HG02571 (cell line): Measurements from ENCODE around the gene SERPINB3.
"Not testable (repeated sequence)": the region's sequence is repeated elsewhere in the genome, so short reads cannot be mapped to it uniquely, and the experiment has no call there.

Experiments
- ATAC-seq: cut with Tn5 transposase; IDR thresholded peaks from one replicate; pipeline ENCODE4 v1.9.1; 2021; ENCODE audit warnings: mild to moderate bottlenecking, moderate library complexity; ENCODE audit not compliant: unreplicated experiment

SERPINB3 gene

GRCh38 chr18:63648241-63648640 is 13.5 kb downstream of the SERPINB3 start:
- no peak for ATAC-seq

- ATAC-seq: no peak
Measured at GRCh38 chr18:63646936-63647335, 14.8 kb downstream of the SERPINB3 start.

DNA sequence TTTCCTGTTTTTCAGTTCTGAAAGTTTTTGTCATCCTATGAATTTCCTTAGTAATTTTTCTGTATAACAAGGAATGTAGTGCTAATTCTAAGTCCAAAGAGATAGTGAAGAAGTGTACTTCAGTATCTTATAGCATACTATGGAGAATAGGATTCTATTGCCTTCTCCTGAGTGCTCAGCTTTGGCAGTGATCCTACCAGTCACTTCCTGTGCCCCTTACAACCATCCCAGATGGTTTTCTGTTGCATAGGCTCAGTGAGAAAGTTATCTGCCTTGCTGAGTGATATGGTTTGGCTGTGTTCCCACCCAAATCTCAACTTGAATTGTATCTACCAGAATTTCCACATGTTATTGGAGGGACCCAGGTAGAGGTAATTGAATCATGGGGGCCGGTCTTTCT is 17.0 kb downstream of the SERPINB3 start:
- ATAC-seq: not testable (repeated sequence)

- ATAC-seq: not testable (repeated sequence)
Measured at GRCh38 chr18:63644142-63644541, 17.6 kb downstream of the SERPINB3 start, which contains the start of gene SERPINB4. Gene SERPINB4, minus strand, starts transcription at chr18:63644256. Its CDS starts 679 bp downstream, at chr18:63643577.

DNA sequence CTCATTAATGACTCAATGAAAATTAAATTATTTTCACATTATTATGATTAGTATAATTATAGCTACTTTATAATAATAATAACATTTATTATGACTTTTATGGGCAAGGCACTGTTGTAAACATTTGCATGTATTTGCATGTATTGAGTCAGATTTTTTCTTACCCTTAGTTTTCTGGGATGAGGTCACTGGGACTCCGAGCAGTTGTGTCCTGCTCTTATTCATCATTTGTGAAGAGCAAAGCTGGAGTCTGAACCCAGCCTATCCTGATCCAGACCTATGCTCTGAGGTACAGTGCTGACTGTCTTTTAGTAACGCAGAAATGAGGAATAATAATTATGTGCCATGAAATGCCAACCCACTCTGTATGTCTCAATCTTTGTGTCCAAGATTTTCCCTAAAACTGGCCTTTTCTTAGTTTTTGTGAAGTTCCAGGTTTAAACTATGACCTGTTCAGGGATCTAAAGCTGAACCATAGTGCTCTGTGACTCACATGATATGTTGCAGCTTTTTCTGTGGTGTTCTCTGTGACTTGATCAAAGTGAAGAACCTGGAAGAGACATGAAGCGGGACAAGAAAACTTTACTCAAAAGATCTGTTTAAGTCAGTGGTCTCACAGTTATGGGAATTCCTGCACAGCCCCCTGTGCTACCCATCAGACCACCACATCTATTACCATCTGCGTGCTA is 18.9 kb downstream of the SERPINB3 start:
- not testable (repeated sequence) for ATAC-seq

GRCh38 chr18:63641157-63641680 is 20.5 kb downstream of the SERPINB3 start:
- not testable (repeated sequence) for ATAC-seq

DNA sequence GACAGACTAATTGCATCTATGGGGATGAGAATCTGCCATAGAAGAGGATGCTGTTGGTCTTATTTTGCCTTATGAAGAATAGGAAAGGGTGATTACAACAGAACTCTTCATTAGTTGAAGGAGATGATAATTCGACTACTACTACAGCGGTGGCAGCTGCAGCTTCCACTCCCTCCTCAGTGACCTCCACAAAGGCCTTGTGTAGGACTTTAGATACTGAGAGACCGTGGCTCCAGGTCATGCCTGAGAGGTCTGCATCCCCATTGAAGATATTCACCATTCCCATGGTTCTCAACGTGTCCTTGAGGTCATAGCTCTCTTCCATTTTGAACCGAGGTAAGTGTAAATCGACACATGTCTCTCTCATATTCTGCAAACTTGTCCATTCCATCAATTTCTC is 24.0 kb downstream of the SERPINB3 start:
- no peak for ATAC-seq

DNA sequence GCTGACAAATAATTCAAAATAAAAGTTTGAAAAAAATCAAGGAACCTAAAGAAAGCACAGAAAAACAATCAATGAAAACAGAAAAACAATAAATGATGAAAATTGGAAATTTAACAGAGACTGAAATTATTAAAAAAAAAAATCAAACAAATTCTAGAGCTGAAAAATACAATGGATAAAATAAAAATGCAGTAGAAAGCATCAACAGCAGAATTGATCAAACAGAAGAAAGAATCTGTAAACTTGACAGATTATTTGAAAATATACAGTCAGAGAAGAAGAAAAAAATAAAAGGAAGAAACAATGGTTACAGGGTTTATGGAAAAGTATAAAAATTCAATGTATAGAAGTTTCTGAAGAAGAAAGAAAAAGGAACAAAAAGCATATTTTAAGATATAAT is 33.9 kb downstream of the SERPINB3 start:
- ATAC-seq: no peak

GRCh38 chr18:63626431-63626830 is 35.3 kb downstream of the SERPINB3 start:
- ATAC-seq: no peak

- no peak for ATAC-seq
Measured at GRCh38 chr18:63624863-63625262, 36.8 kb downstream of the SERPINB3 start.

DNA sequence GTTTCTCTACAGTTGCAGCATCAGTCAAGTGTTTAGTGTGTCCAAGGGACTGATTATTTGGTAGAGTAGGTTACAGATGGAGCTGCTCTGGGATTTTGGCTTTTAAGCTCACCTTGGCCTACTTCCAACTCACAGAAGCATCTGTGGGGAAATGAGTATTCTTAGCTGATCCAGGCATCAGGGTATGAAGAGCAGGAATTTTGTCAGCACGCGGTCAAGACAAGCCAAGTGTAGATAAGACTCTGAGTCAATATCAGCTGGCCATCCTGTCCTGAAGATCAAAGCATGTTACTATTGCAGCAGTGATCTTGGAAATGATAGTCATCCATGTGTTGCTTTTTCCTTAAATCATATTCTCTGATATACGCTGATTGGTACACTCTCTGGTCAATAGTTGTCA is 42.0 kb downstream of the SERPINB3 start:
- no peak for ATAC-seq

DNA sequence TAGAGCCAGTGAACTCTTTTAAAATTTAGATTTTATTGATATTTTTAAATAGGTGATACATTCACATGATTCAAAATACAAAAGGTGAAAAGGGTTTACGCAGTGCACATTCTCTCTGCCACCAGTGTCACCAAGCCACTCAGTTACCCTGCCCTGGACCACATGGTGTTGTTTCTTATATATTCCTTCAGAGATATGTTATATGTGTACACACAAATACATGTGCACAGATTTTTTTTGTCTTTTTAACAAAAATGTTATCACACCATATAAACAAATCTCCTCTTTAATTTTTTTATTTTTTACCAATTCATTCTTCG is 43.8 kb downstream of the SERPINB3 start:
- ATAC-seq: no peak

DNA sequence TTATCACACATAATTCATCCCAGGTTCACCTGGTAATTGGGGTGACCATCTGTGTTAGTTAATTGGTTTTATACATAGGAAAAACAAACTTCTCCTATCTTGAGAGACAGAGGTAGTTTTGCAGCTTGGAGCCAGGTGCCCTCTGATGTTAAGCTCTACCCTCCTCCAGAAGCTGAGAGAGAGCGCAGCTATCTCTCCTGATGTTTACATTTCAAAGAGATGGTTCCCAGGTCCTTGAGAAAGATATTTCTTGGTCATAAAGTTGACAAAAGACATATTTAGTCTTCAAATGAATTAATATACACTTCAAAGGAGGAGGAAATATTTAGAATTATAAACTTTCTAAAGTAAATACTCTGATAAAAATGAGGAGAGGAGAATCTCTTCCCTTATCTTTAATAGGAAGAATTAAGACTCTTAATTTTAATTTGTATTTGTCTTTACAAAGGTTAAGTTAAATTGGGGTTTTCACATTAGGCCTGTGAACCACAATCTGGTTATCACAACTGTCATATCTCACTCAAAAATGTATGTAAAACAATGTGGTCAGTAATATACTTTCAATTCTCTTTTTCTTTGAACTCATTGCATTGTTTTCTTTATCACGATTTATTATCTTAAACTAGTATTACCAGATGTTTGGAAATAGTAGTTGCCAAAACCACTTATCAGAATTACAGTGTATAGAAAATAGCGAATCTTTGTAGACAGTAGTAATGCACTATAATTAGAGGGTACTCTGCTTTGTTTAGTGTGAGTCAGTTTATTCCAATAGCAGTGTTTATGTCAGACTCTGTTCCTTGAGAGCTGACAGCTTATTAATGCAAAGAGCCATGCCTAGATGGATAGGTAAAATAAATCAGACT is 44.4 kb downstream of the SERPINB3 start:
- ATAC-seq: peak; percentile 69

- no peak for ATAC-seq
Measured at GRCh38 chr18:63613420-63613819, 48.3 kb downstream of the SERPINB3 start.

- ATAC-seq: no peak
Measured at GRCh38 chr18:63606526-63606925, 55.2 kb downstream of the SERPINB3 start.
